HuH-7 (cell line): ENCODE results near the gene CBX6.

Source experiments
- DNase-seq: peaks from one replicate; pipeline ENCODE4 v3.0.0; 2011; ENCODE audit warnings: low spot score

Gene CBX6

DNA sequence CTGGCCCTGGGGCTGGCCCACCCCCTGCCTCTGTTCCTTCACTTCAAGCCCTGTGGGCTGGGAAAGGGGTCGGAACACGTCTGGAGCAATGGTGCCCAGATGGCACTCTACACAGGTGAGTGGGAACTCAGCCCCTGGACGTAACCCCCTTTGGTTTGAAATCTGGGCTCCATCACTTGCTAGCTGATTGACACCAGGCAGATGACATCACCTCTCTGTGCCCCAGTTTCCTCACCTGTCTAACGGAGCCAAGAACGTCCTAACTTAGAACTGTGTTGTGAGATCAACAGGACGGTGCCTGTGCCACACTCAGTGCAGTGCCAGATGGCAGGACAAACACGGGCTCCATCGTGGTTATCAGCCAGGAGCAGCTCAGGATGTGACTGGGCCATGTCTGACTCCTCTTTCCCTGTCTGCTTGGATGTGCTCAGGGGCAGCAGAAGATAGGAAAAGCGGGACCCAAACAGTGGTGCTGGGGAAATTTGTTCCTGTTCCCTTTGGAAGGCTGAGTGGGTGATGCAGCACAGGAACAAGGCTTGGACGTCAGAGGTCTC, 52.6 kb downstream of the CBX6 start:
- no peak for DNase-seq

- DNase-seq, result no peak
Measured at GRCh38 chr22:38817196-38817595, 54.8 kb downstream of the CBX6 start.

DNA sequence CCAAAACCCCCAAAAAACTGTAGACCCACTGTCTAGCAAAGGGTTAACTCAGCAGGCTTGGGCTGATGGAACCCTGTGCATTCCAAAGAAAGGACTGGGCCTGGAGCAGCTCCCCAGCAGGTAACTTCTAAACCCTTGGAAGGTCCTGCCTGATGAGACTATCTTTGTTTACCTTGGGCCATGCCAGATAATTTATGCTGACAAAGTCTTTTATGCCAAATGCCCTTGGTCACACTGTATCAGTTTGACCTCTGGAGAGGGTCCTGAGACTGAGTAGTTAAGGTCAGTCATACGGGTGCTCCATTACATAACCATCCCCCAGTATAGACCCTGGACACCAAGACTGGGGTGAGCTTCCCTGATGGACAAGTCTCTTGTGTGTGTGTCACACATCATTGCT, 56.2 kb downstream of the CBX6 start:
- DNase-seq, result no peak
